Erythroblast (primary cell): ENCODE measurements around the gene CBLB.
A peak's percentile ranks its signal among the peaks of the same experiment; 100 is the strongest.

Source experiments
- DNase-seq, 2 experiments: peaks; one replicate each; lab custom pipeline; 2025; lab: John Stamatoyannopoulos, UW
- GATA1 ChIP-seq: IDR thresholded peaks from 2 replicates; pipeline ENCODE4 v1.6.1; 2011; ENCODE audit warnings: low read depth, mild to moderate bottlenecking, control low read depth, low read length, moderate library complexity
- POLR2A ChIP-seq: IDR thresholded peaks from 2 replicates; pipeline ENCODE4 v1.6.1; 2011; ENCODE audit warnings: mild to moderate bottlenecking, low read length

The CBLB gene

GRCh38 chr3:105691633-105692032 lies 177.2 kb downstream of the CBLB start:
- TF ChIP-seq GATA1 (no peak), POLR2A (no peak)
- DNase-seq: no peak

GRCh38 chr3:105691053-105691452 lies 177.8 kb downstream of the CBLB start:
- no peak for DNase-seq
- no peak for TF ChIP-seq GATA1

- DNase-seq: no peak
- TF ChIP-seq GATA1: no peak
- no peak for TF ChIP-seq POLR2A
Measured at GRCh38 chr3:105688821-105689220, 180.0 kb downstream of the CBLB start.

- TF ChIP-seq POLR2A (no peak), GATA1 (no peak)
- peak; percentile 8 to 37 for DNase-seq
Measured at GRCh38 chr3:105686278-105686897, 182.4 kb downstream of the CBLB start.

GRCh38 chr3:105679951-105680350 lies 188.9 kb downstream of the CBLB start:
- TF ChIP-seq GATA1 (no peak), POLR2A (no peak)
- DNase-seq: no peak

GRCh38 chr3:105678017-105678416 lies 190.8 kb downstream of the CBLB start:
- TF ChIP-seq POLR2A: no peak
- TF ChIP-seq GATA1: no peak
- no peak for DNase-seq

GRCh38 chr3:105676621-105677300 lies 192.1 kb downstream of the CBLB start:
- DNase-seq: peak in 1 of 2 experiments; percentile 24
- TF ChIP-seq GATA1: no peak
- no peak for TF ChIP-seq POLR2A

GRCh38 chr3:105674437-105675065 lies 194.3 kb downstream of the CBLB start:
- DNase-seq: no peak
- TF ChIP-seq GATA1 (no peak), POLR2A (no peak)

GRCh38 chr3:105672996-105673395 lies 195.8 kb downstream of the CBLB start:
- no peak for TF ChIP-seq GATA1
- TF ChIP-seq POLR2A: no peak
- no peak for DNase-seq

- no peak for DNase-seq
- TF ChIP-seq GATA1 (no peak), POLR2A (no peak)
Measured at GRCh38 chr3:105662306-105662705, 206.5 kb downstream of the CBLB start.

GRCh38 chr3:105661461-105661860 lies 207.4 kb downstream of the CBLB start:
- TF ChIP-seq POLR2A (no peak), GATA1 (no peak)
- DNase-seq: no peak

- no peak for DNase-seq
- TF ChIP-seq GATA1 (no peak), POLR2A (no peak)
Measured at GRCh38 chr3:105656651-105657504, 211.9 kb downstream of the CBLB start.

GRCh38 chr3:105653868-105654267 lies 214.9 kb downstream of the CBLB start:
- DNase-seq: no peak
- TF ChIP-seq POLR2A (no peak), GATA1 (no peak)
